Keratinocyte (primary cell): Measurements from ENCODE around the gene PID1. TPM values are rescaled to one million over a fixed set of nuclear protein-coding genes. Genes with fewer than 3 reads are reported as not detected.

Experiments used
- DNase-seq: peaks from one replicate; pipeline ENCODE4 v3.0.0-alpha.2; 2011; ENCODE audit warnings: low read depth, missing footprints, low spot score
- FAIRE-seq: peaks from 2 replicates; lab custom pipeline; 2011; peaks lifted over from hg19 to GRCh38; lab: Jason Lieb, UNC
- H2AFZ ChIP-seq: 2 replicates; pipeline ENCODE4 v1.6.0; 2012; ENCODE audit warnings: low read length, control low read depth, inconsistent platforms; ENCODE audit not compliant: control insufficient read depth
- H3K27ac ChIP-seq: 2 replicates; pipeline ENCODE4 v1.5.1; 2011; ENCODE audit warnings: low read length; ENCODE audit not compliant: control insufficient read depth, insufficient read depth
- H3K27me3 ChIP-seq: 3 replicates; pipeline ENCODE4 v1.6.0; 2011; ENCODE audit warnings: low read length; ENCODE audit not compliant: control insufficient read depth, insufficient read depth; ENCODE audit errors: extremely low read depth
- H3K36me3 ChIP-seq, 2 experiments: 2 replicates in 1 of 2; 3 replicates in 1 of 2; pipeline ENCODE4 v1.5.1; 2011; ENCODE audit warnings: low read length in 2 of 2, mild to moderate bottlenecking in 1 of 2; ENCODE audit not compliant: control insufficient read depth in 2 of 2, insufficient read depth in 2 of 2; ENCODE audit errors: extremely low read depth in 1 of 2
- H3K4me1 ChIP-seq: 3 replicates; pipeline ENCODE4 v1.5.1; 2011; ENCODE audit warnings: low read length; ENCODE audit not compliant: control insufficient read depth, insufficient read depth; ENCODE audit errors: extremely low read depth
- H3K4me2 ChIP-seq: 3 replicates; pipeline ENCODE4 v1.6.0; 2011; ENCODE audit warnings: low read depth, low read length; ENCODE audit not compliant: control insufficient read depth, insufficient read depth; ENCODE audit errors: extremely low read depth
- H3K4me3 ChIP-seq, 3 experiments: fragments of 200-600 bp in 1 of 3; sonication (generic) in 1 of 3; 2 replicates in 2 of 3; 3 replicates in 1 of 3; pipeline ENCODE4 v1.5.1; 2011 to 2016; ENCODE audit warnings: low read length in 3 of 3, mild to moderate bottlenecking in 3 of 3, control low read depth in 2 of 3, inconsistent platforms in 1 of 3, low read depth in 1 of 3, mixed read lengths in 1 of 3, mixed run types in 1 of 3, moderate library complexity in 1 of 3; ENCODE audit not compliant: control insufficient read depth in 2 of 3, insufficient read depth in 2 of 3; ENCODE audit errors: extremely low read depth in 1 of 3
- H3K79me2 ChIP-seq: 2 replicates; pipeline ENCODE4 v1.6.0; 2012; ENCODE audit warnings: low read length; ENCODE audit not compliant: control insufficient read depth, insufficient read depth
- H3K9ac ChIP-seq: 3 replicates; pipeline ENCODE4 v1.6.0; 2011; ENCODE audit warnings: low read length; ENCODE audit not compliant: control insufficient read depth, insufficient read depth; ENCODE audit errors: extremely low read depth
- H3K9me1 ChIP-seq: 3 replicates; pipeline ENCODE4 v1.6.0; 2011; ENCODE audit warnings: low read length; ENCODE audit not compliant: control insufficient read depth, insufficient read depth; ENCODE audit errors: extremely low read depth
- H3K9me3 ChIP-seq: 2 replicates; pipeline ENCODE4 v1.5.1; 2012; ENCODE audit warnings: low read depth, low read length; ENCODE audit not compliant: control insufficient read depth
- H4K20me1 ChIP-seq: 3 replicates; pipeline ENCODE4 v1.6.0; 2011; ENCODE audit warnings: low read length; ENCODE audit not compliant: control insufficient read depth, insufficient read depth; ENCODE audit errors: extremely low read depth
- EZH2 ChIP-seq: IDR thresholded peaks from one replicate; pipeline ENCODE4 v1.6.1; 2012; ENCODE audit warnings: inconsistent platforms, mild to moderate bottlenecking, low read length, moderate library complexity
- dilution Hi-C: fragments of 300-500 bp; cut with MboI; formaldehyde crosslinking; loops from one replicate; pipeline ENCODE4 v1.7.0; 2020; ENCODE audit warnings: low sequenced_read_pairs; ENCODE audit not compliant: extremely low pct_ligation_motif_present
- polyA plus RNA-seq, 5 experiments: library from polyadenylated mRNA; depleted of rRNA in 3 of 5; stranded (reverse) in 3 of 5; stranded (forward) in 1 of 5; unstranded in 1 of 5; fragments of >200 nt; gene quantifications; 1 replicate in 1 of 5; 2 replicates in 3 of 5; 3 replicates in 1 of 5; pipeline versions ENCODE4 v1.2.1 to v1.2.3, GENCODE V29; 2011 to 2012; ENCODE audit warnings: missing spikeins in 2 of 5, low read depth in 1 of 5, low replicate concordance in 1 of 5
- TF ChIP-seq, protein P1 (sequence below), 3 experiments: IDR thresholded peaks in 1 of 3; conservative IDR thresholded peaks in 1 of 3; optimal IDR thresholded peaks in 1 of 3; 2 replicates in 2 of 3; 3 replicates in 1 of 3; pipeline versions ENCODE3 to v1.5.1; 2011; ENCODE audit warnings: low read length in 3 of 3, mild to moderate bottlenecking in 3 of 3, moderate library complexity in 2 of 3, control low read depth in 1 of 3, inconsistent platforms in 1 of 3; ENCODE audit not compliant: insufficient read depth in 2 of 3; ENCODE audit errors: extremely low read depth in 1 of 3

PID1 gene
- polyA plus RNA-seq, 1 donor (not counting 4 experiments of a cell fraction or from before 2014, with no cell fraction given): 5.4 TPM

DNA sequence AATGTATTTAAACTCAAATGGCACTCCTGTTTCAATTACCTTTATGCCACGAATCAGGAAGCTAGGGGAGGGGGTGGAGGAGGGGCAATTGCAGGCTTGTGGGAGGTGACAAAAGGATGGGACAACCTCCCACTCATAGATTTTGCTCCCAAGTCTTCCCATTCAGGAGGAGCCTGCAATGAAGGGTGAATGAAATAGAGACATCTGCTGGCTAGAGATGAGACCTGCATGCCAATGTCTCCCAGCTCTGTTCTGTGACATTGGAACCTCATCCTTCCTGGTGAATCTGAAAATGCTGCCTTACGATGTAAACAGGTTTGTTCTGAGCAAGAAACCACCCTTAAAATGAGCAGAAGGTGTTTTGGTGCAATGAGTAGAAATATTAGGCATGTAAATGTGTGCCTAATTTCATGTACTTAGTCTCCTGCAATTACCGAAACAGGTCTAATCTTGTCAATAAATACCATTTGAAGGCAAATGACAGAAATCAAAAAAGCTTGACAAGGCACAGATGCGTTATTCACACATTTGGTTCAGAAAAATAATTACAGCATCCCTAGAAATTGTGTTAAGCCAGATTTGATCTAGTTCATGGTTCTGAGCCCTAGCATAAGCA, 2.7 kb upstream of the PID1 start:
- Histone ChIP-seq H2AFZ (peak overlapping the region; percentile 94), H3K79me2 (no peaks in the 10 kb centered on the region), H3K36me3 (no peaks in the 10 kb centered on the region), H3K27me3 (no peaks in the 10 kb centered on the region), H3K9me1 (no peaks in the 10 kb centered on the region), H3K9ac (peak overlapping the region; percentile 14), H3K9me3 (no peaks in the 10 kb centered on the region), H3K27ac (peak overlapping the region; percentile 30), H3K4me1 (peaks cover 14% of the 10 kb centered on the region), H3K4me2 (peak overlapping the region; percentile 77), H4K20me1 (no peaks in the 10 kb centered on the region), H3K4me3 (peak overlapping the region in 2 of 3 experiments; percentile 51 to 52)
- DNase-seq (peak; percentile 55), FAIRE-seq (peak; percentile 95)
- TF ChIP-seq EZH2: no peak
- TF ChIP-seq, protein P1, sequence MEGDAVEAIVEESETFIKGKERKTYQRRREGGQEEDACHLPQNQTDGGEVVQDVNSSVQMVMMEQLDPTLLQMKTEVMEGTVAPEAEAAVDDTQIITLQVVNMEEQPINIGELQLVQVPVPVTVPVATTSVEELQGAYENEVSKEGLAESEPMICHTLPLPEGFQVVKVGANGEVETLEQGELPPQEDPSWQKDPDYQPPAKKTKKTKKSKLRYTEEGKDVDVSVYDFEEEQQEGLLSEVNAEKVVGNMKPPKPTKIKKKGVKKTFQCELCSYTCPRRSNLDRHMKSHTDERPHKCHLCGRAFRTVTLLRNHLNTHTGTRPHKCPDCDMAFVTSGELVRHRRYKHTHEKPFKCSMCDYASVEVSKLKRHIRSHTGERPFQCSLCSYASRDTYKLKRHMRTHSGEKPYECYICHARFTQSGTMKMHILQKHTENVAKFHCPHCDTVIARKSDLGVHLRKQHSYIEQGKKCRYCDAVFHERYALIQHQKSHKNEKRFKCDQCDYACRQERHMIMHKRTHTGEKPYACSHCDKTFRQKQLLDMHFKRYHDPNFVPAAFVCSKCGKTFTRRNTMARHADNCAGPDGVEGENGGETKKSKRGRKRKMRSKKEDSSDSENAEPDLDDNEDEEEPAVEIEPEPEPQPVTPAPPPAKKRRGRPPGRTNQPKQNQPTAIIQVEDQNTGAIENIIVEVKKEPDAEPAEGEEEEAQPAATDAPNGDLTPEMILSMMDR (optimal IDR thresholded peaks at IDR 0.05 in 1 of 3, IDR thresholded peaks at IDR 0.05 in 1 of 3, conservative IDR thresholded peaks at IDR 0.05 in 1 of 3; ENCODE audit: extremely low read depth in 1 of 3, insufficient read depth in 2 of 3, low read length in 3 of 3): peak; percentile 79 to 96 (median 89)
- dilution Hi-C loops: no loop called here

DNA sequence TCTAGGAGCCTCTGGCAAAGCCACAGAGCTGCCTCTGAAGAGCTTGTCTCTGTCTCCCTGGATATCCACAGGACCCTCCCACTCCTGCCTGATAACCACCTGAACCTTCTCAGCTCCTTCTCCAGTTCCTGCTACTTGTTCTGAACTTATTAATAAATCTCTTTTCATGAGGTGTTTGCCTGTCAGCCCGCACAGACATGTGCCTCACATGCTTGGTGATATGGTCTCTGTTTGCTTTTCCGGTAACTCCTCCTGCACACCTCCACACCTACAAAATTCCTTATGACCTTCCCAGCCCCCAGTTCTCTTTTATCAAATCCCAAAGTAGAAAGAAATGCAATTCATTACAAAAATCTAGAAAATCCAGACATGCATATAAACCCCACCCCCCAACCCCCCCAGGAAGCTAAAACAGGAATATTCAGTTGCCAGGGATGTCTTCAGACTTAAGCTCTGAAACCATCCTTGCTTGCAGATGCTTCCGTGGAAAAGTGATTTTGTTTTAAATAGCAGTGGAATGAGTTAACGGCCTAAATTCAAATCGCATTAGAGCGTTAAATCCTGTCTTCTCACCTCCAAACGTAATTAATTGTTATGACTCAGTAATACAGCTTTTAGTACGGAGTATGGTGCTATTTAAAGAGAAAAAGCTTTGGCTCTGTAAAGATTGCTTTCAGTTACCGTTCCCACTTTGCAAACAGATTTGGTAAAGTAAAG, 2.1 kb upstream of the PID1 start:
- no peaks in the 10 kb centered on the region for H4K20me1 ChIP-seq
- dilution Hi-C loops: no loop called here
- H3K4me1 ChIP-seq: peaks cover 14% of the 10 kb centered on the region
- H3K36me3 ChIP-seq: no peaks in the 10 kb centered on the region
- H3K27me3 ChIP-seq: no peaks in the 10 kb centered on the region
- H3K4me3 ChIP-seq: peak overlapping the region in 2 of 3 experiments; percentile 51 to 52
- no peaks in the 10 kb centered on the region for H3K9me1 ChIP-seq
- peak overlapping the region; percentile 14 for H3K9ac ChIP-seq
- FAIRE-seq: peak; percentile 75
- H3K4me2 ChIP-seq: peak overlapping the region; percentile 77
- H3K9me3 ChIP-seq: no peaks in the 10 kb centered on the region
- no peak for DNase-seq
- TF ChIP-seq, protein P1 (optimal IDR thresholded peaks at IDR 0.05 in 1 of 3, IDR thresholded peaks at IDR 0.05 in 1 of 3, conservative IDR thresholded peaks at IDR 0.05 in 1 of 3; ENCODE audit: extremely low read depth in 1 of 3, insufficient read depth in 2 of 3, low read length in 3 of 3): no peak
- TF ChIP-seq EZH2: no peak
- peak overlapping the region; percentile 79 for H2AFZ ChIP-seq
- no peaks in the 10 kb centered on the region for H3K79me2 ChIP-seq
- H3K27ac ChIP-seq: peak overlapping the region; percentile 30
